Lower leg skin (tissue), 3 donors: ENCODE measurements around the gene CCSER1.

Experiments used
- CTCF ChIP-seq, 3 donors: fragments of 450-650 bp; IDR thresholded peaks; one replicate each; pipeline ENCODE4 v1.5.1; 2016; ENCODE audit warnings: antibody characterized with exemption in 3 of 3, mild to moderate bottlenecking in 3 of 3, moderate library complexity in 2 of 3
- POLR2A ChIP-seq, 2 donors: fragments of 450-650 bp; IDR thresholded peaks; one replicate each; pipeline ENCODE4 v1.6.1; 2016 to 2017; ENCODE audit warnings: antibody characterized with exemption in 2 of 2, mild to moderate bottlenecking in 1 of 2, moderate library complexity in 1 of 2

GRCh38 chr4:90093526-90093925 lies 33.7 kb upstream of the CCSER1 start:
- TF ChIP-seq CTCF (IDR thresholded peaks at IDR 0.05) (no peak), POLR2A (IDR thresholded peaks at IDR 0.05) (no peak)
